ENCODE data around the gene ROBO1. TPM values are rescaled to one million over a fixed set of nuclear protein-coding genes. Genes with fewer than 3 reads are reported as not detected.
A peak's percentile ranks its signal among the peaks of the same experiment; 100 is the strongest.

The ROBO1 gene
- total and polyA plus RNA-seq, 2 of the 8 experiments (the other 6 are each of a cell fraction or from before 2014, with no cell fraction given) = 51.4 to 91.0 TPM

DNA sequence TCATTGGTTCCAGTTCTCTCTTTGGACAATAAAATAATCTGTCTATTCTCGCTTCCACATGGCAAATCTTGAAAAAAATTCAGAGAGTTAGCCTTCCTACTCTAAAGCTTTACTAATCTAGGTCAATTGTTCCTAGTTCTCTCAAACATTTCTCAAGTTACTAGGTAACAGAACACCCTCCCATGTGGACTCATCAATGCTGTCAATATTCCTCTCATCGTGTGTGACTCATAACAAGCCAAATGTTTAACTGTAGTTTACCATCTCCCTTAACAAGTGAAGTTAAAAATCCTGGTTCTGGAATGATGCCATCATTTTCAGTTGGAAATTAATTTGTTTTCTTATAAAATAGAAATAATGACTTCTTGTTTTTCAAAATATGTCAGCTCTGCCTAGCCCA, 438.6 kb downstream of the ROBO1 start:
- Histone ChIP-seq H2AK5ac (ENCODE audit: low read depth, low read length) (no peak overlapping the region), H3K27ac (ENCODE audit: low read depth, low read length) (no peak overlapping the region), H4K91ac (replicated peaks; ENCODE audit: insufficient read length, low read length) (no peak overlapping the region), H3K4me2 (ENCODE audit: insufficient read depth in 1 of 2, low read depth in 2 of 2, low read length in 2 of 2) (no peak overlapping the region), H3K23me2 (ENCODE audit: low read depth, low read length) (no peaks in the 10 kb centered on the region; the same call in 1 of the 2 replicates), H3K56ac (replicated peaks; ENCODE audit: insufficient read length, low read depth, low read length) (no peak overlapping the region), H2BK120ac (replicated peaks; ENCODE audit: low read depth, low read length) (no peak overlapping the region), H3K9ac (replicated peaks in 1 of 4; ENCODE audit: extremely low read depth in 1 of 4, low read depth in 3 of 4, low read length in 3 of 4) (no peak overlapping the region), H3K4me3 (ENCODE audit: extremely low read depth in 1 of 4, insufficient read depth in 2 of 4, low read depth in 3 of 4, low read length in 4 of 4) (no peak overlapping the region), H3K18ac (ENCODE audit: extremely low read depth, low read length) (no peak overlapping the region), H4K20me1 (replicated peaks in 1 of 2; ENCODE audit: control insufficient read depth in 1 of 2, insufficient read depth in 2 of 2, low read length in 2 of 2) (no peaks in the 10 kb centered on the region), H2BK15ac (ENCODE audit: low read length) (no peak overlapping the region), H3K4me1 (replicated peaks in 1 of 4; ENCODE audit: control insufficient read depth in 3 of 4, insufficient read depth in 4 of 4, low read length in 3 of 4) (peaks cover 0 to 12% (median 6%) of the 10 kb centered on the region in 4 experiments; a peak in 5 of 7 replicates), H3K4ac (replicated peaks; ENCODE audit: insufficient read length, low read depth, low read length) (no peak overlapping the region), H3K14ac (ENCODE audit: insufficient read length) (no peak overlapping the region), H3K27me3 (replicated peaks in 1 of 4; ENCODE audit: control insufficient read depth in 3 of 4, extremely low read depth in 1 of 4, insufficient read depth in 3 of 4, low read length in 3 of 4) (no peaks in the 10 kb centered on the region), H3K36me3 (ENCODE audit: control insufficient read depth in 2 of 4, insufficient read depth in 4 of 4, low read length in 3 of 4) (no peaks in the 10 kb centered on the region), H3K9me3 (ENCODE audit: insufficient read depth in 2 of 2, low read depth in 1 of 2, low read length in 1 of 2) (no peaks in the 10 kb centered on the region), H2AFZ (ENCODE audit: low read length) (no peak overlapping the region; the same call in 1 of the 2 replicates), H3K23ac (ENCODE audit: insufficient read length) (no peak overlapping the region), H3K79me1 (ENCODE audit: low read depth, low read length) (no peaks in the 10 kb centered on the region), H4K8ac (ENCODE audit: extremely low read depth, insufficient read depth, low read length) (no peak overlapping the region), H2BK5ac (ENCODE audit: low read depth, low read length) (no peak overlapping the region), H3K79me2 (ENCODE audit: control insufficient read depth in 1 of 2, insufficient read depth in 2 of 2, low read length in 2 of 2) (no peaks in the 10 kb centered on the region), H2BK20ac (ENCODE audit: low read length) (no peak overlapping the region), H2BK12ac (ENCODE audit: low read depth, low read length) (no peak overlapping the region), H4K5ac (ENCODE audit: insufficient read length, low read depth, low read length) (no peak overlapping the region)
- peak; percentile 45 for FAIRE-seq
- 86% methylated on average over 2 of the region's 2 CpGs; no CpG with 5 or more reads in 1 of the 2 experiments for WGBS, 2 experiments (ENCODE audit: extremely low coverage in 1 of 2, insufficient coverage in 1 of 2, insufficient read length in 1 of 2, insufficient replicate concordance in 2 of 2, low coverage in 1 of 2, low lambda C conversion rate in 2 of 2, missing lambda C conversion rate in 1 of 2)
- ChIA-PET CTCF (ENCODE audit: partially characterized antibody) (no interaction called here), POLR2A (ENCODE audit: partially characterized antibody) (no interaction called here)
- TF ChIP-seq SUZ12 (IDR thresholded peaks at IDR 0.05; ENCODE audit: low read length) = no peak
- no peak for TF ChIP-seq YY1 (IDR thresholded peaks at IDR 0.05; ENCODE audit: low read depth, low read length)
- no peak for TF ChIP-seq NANOG (IDR thresholded peaks at IDR 0.05; ENCODE audit: insufficient read depth, low read depth, low read length, poor library complexity, severe bottlenecking)
- TF ChIP-seq, protein P1, sequence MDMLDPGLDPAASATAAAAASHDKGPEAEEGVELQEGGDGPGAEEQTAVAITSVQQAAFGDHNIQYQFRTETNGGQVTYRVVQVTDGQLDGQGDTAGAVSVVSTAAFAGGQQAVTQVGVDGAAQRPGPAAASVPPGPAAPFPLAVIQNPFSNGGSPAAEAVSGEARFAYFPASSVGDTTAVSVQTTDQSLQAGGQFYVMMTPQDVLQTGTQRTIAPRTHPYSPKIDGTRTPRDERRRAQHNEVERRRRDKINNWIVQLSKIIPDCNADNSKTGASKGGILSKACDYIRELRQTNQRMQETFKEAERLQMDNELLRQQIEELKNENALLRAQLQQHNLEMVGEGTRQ (IDR thresholded peaks at IDR 0.05; ENCODE audit: low read length) = no peak
- no peak for TF ChIP-seq RNF2 (IDR thresholded peaks at IDR 0.05; ENCODE audit: borderline replicate concordance, low read depth, low read length, missing control alignments, poor library complexity, severe bottlenecking)
- TF ChIP-seq BRCA1 (IDR thresholded peaks at IDR 0.05; ENCODE audit: low read depth, low read length) = no peak
- DNase-seq (ENCODE audit: low read depth in 1 of 2, low spot score in 2 of 2) = no peak
